ENCODE results near the gene SIAH3.
"Not testable (repeated sequence)": the region's sequence is repeated elsewhere in the genome, so short reads cannot be mapped to it uniquely, and the experiment has no call there.

SIAH3 gene

DNA sequence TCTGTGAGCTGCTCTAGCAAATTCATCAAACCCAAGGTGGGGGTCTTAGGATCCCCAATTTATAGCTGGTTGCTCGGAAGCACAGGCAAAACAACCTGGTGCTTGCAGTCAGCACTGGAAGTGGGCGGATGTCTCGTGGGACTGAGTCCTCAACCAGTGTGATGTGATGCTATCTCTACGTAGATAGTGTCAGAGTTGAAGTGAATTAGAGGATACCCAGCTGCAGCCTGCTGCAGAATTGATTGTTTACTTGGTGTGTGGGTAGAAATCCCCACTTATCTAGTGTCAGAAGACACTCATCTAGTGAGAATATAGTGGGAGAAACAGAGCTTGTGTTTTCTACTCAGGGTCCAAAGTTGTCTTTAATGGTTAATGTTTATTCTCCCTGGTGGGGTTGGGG, 86.1 kb downstream of the SIAH3 start:
- peaks cover 16% of the 10 kb centered on the region for H3K27me3 ChIP-seq (ENCODE audit: insufficient read depth, low read length, poor library complexity)
- no peaks in the 10 kb centered on the region for H4K20me1 ChIP-seq (ENCODE audit: insufficient read depth, low read length)
- H3K4me2 ChIP-seq (ENCODE audit: insufficient read depth, low read length) = no peak overlapping the region
- ATAC-seq (ENCODE audit: insufficient read depth, low read depth) = no peak
- H3K9ac ChIP-seq (ENCODE audit: low read depth, low read length) = no peak overlapping the region
- TF ChIP-seq, protein P1, sequence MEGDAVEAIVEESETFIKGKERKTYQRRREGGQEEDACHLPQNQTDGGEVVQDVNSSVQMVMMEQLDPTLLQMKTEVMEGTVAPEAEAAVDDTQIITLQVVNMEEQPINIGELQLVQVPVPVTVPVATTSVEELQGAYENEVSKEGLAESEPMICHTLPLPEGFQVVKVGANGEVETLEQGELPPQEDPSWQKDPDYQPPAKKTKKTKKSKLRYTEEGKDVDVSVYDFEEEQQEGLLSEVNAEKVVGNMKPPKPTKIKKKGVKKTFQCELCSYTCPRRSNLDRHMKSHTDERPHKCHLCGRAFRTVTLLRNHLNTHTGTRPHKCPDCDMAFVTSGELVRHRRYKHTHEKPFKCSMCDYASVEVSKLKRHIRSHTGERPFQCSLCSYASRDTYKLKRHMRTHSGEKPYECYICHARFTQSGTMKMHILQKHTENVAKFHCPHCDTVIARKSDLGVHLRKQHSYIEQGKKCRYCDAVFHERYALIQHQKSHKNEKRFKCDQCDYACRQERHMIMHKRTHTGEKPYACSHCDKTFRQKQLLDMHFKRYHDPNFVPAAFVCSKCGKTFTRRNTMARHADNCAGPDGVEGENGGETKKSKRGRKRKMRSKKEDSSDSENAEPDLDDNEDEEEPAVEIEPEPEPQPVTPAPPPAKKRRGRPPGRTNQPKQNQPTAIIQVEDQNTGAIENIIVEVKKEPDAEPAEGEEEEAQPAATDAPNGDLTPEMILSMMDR (IDR thresholded peaks at IDR 0.05; ENCODE audit: borderline replicate concordance, extremely low read depth, low read length, poor library complexity, severe bottlenecking) = no peak
- TF ChIP-seq EZH2 (IDR thresholded peaks at IDR 0.05; ENCODE audit: borderline replicate concordance, low read depth, low read length, severe bottlenecking) = no peak
- no peaks in the 10 kb centered on the region for H3K9me3 ChIP-seq (ENCODE audit: insufficient read depth, low read length, severe bottlenecking)
- H3K4me1 ChIP-seq (ENCODE audit: insufficient read depth, low read length) = no peaks in the 10 kb centered on the region
- H3K79me2 ChIP-seq (ENCODE audit: insufficient read depth, low read length) = no peaks in the 10 kb centered on the region
- DNase-seq = no peak
- H2AFZ ChIP-seq (ENCODE audit: low read depth, low read length) = no peak overlapping the region
- H3K27ac ChIP-seq (ENCODE audit: low read length) = no peak overlapping the region
- no peaks in the 10 kb centered on the region for H3K36me3 ChIP-seq (ENCODE audit: insufficient read depth, low read length)
- no peak overlapping the region for H3K4me3 ChIP-seq (ENCODE audit: low read depth in 1 of 2, low read length in 2 of 2)

DNA sequence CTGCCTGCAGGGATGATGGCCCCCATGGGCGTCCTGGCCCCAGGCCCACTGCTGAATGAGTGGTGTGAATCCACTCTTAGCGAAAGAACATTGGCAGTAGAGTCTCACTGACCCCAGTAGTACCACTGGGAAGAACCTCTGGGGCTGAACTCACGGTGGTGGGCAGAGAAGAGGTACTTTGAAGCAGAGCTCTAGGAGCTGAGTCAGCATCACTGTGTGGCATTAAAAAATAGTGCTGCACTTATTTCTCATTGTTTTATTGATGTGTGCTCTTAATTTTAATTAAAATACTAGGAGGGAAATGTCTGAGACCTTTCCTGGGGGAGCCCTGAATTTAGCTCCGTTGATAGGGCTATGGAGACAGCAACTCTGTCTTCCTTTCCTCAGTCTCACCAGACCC, 88.1 kb downstream of the SIAH3 start:
- Histone ChIP-seq H3K27ac (ENCODE audit: low read length) (no peak overlapping the region), H4K20me1 (ENCODE audit: insufficient read depth, low read length) (no peaks in the 10 kb centered on the region), H2AFZ (ENCODE audit: low read depth, low read length) (no peak overlapping the region), H3K79me2 (ENCODE audit: insufficient read depth, low read length) (no peaks in the 10 kb centered on the region), H3K27me3 (ENCODE audit: insufficient read depth, low read length, poor library complexity) (peaks cover 12% of the 10 kb centered on the region), H3K4me2 (ENCODE audit: insufficient read depth, low read length) (no peak overlapping the region), H3K4me3 (ENCODE audit: low read depth in 1 of 2, low read length in 2 of 2) (no peak overlapping the region), H3K9me3 (ENCODE audit: insufficient read depth, low read length, severe bottlenecking) (no peaks in the 10 kb centered on the region), H3K9ac (ENCODE audit: low read depth, low read length) (no peak overlapping the region), H3K36me3 (ENCODE audit: insufficient read depth, low read length) (no peaks in the 10 kb centered on the region), H3K4me1 (ENCODE audit: insufficient read depth, low read length) (no peaks in the 10 kb centered on the region)
- no peak for TF ChIP-seq EZH2 (IDR thresholded peaks at IDR 0.05; ENCODE audit: borderline replicate concordance, low read depth, low read length, severe bottlenecking)
- TF ChIP-seq, protein P1 (IDR thresholded peaks at IDR 0.05; ENCODE audit: borderline replicate concordance, extremely low read depth, low read length, poor library complexity, severe bottlenecking) = no peak
- ATAC-seq (ENCODE audit: insufficient read depth, low read depth) = no peak
- DNase-seq = no peak

DNA sequence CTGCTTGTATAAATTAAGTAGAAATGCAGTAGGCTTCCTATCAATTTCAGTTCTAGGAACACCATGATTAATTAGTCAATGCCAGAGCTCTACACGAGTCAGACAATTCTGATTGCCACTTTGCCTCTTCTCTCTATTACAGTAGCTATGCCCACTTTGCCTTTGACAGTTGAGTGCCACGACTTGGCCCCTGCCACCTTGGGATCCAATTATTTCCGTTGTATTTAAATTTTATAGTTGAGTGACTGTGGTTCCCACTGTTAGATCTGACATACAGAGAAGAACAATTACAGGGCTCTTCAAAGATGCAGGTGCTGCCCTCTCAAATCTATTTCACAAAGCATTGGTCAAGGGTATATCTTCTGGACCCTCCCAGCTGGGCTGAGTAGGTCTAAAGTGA, 94.0 kb downstream of the SIAH3 start:
- H4K20me1 ChIP-seq (ENCODE audit: insufficient read depth, low read length); H2AFZ ChIP-seq (ENCODE audit: low read depth, low read length); H3K4me2 ChIP-seq (ENCODE audit: insufficient read depth, low read length); H3K9ac ChIP-seq (ENCODE audit: low read depth, low read length); H3K9me3 ChIP-seq (ENCODE audit: insufficient read depth, low read length, severe bottlenecking); ATAC-seq (ENCODE audit: insufficient read depth, low read depth); H3K27me3 ChIP-seq (ENCODE audit: insufficient read depth, low read length, poor library complexity); H3K4me1 ChIP-seq (ENCODE audit: insufficient read depth, low read length); H3K36me3 ChIP-seq (ENCODE audit: insufficient read depth, low read length); H3K79me2 ChIP-seq (ENCODE audit: insufficient read depth, low read length); H3K27ac ChIP-seq (ENCODE audit: low read length); DNase-seq; H3K4me3 ChIP-seq (ENCODE audit: low read depth in 1 of 2, low read length in 2 of 2): not testable (repeated sequence)

DNA sequence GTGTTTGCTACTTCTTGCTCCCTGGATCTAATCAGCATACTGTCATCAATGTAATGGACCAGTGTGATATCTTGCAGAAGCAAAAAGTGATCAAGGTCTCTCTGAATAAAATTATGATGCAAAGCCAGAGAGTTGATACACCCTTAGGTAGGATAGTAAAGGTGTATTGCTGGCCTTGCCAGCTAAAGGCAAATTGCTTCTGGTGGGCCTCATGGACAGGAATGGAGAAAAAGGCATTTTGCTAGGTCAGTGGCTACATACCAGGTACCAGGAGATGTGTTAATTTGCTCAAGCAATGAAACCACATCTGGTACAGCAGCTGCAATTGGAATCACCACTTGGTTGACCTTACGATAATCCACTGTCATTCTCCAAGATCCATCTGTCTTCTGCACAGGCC, 95.1 kb downstream of the SIAH3 start:
- not testable (repeated sequence) for ATAC-seq (ENCODE audit: insufficient read depth, low read depth); H3K27ac ChIP-seq (ENCODE audit: low read length); H3K9ac ChIP-seq (ENCODE audit: low read depth, low read length); H3K4me2 ChIP-seq (ENCODE audit: insufficient read depth, low read length); H3K9me3 ChIP-seq (ENCODE audit: insufficient read depth, low read length, severe bottlenecking); H3K36me3 ChIP-seq (ENCODE audit: insufficient read depth, low read length); H3K79me2 ChIP-seq (ENCODE audit: insufficient read depth, low read length); H3K4me3 ChIP-seq (ENCODE audit: low read depth in 1 of 2, low read length in 2 of 2); H3K27me3 ChIP-seq (ENCODE audit: insufficient read depth, low read length, poor library complexity); H3K4me1 ChIP-seq (ENCODE audit: insufficient read depth, low read length); DNase-seq; H2AFZ ChIP-seq (ENCODE audit: low read depth, low read length); H4K20me1 ChIP-seq (ENCODE audit: insufficient read depth, low read length)

All from DND-41 (cell line).